Neuron (in vitro differentiated cells): Measurements from ENCODE around the gene SYNM.
"Not testable (repeated sequence)": the region's sequence is repeated elsewhere in the genome, so short reads cannot be mapped to it uniquely, and the experiment has no call there.

Experiments
- H2AFZ ChIP-seq: one replicate; pipeline ENCODE4 v1.6.1; 2013; ENCODE audit warnings: low read depth, mild to moderate bottlenecking, inconsistent platforms, low read length, moderate library complexity
- H3K27me3 ChIP-seq: one replicate; pipeline ENCODE4 v1.6.1; 2013; ENCODE audit warnings: low read length; ENCODE audit not compliant: insufficient read depth
- H3K36me3 ChIP-seq: one replicate; pipeline ENCODE4 v1.6.1; 2013; ENCODE audit warnings: low read length; ENCODE audit not compliant: insufficient read depth
- H3K4me1 ChIP-seq: one replicate; pipeline ENCODE4 v1.6.1; 2013; ENCODE audit warnings: low read length; ENCODE audit not compliant: insufficient read depth
- H3K4me3 ChIP-seq: 2 replicates; pipeline ENCODE4 v1.5.1; 2013; ENCODE audit warnings: mild to moderate bottlenecking, low read length, moderate library complexity
- H3K9me3 ChIP-seq: one replicate; pipeline ENCODE4 v1.6.1; 2013; ENCODE audit warnings: low read length

SYNM gene

DNA sequence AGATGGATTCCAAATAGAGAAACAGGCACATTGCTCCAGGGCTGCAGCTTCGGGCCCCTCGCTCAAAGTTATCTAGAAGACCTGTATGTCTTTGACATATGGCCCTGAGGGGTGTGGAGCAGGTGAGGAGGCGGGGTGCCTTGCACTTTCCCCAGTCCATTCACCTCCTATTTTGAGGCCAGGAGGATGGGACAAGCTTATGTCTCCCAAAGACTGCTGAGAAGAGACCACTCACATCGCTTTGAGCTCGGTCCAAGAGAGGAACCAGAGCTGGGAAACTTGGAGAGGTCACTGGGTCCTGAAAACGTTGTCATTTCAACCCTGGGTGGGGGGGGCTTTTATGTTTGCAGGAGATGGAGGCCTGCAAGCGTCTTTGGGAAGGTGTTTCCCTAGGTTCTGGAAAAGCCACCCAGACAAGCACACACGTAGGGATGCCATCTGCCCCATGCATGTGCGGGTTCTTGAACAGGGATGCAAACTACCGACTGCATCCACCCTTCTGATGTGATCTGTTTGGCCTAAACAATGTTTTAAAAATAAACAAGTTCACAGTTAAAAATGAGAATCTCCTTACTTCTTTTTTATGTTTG, 33.7 kb upstream of the SYNM start:
- no peaks in the 10 kb centered on the region for H3K4me1 ChIP-seq
- no peaks in the 10 kb centered on the region for H3K27me3 ChIP-seq
- no peak overlapping the region for H3K4me3 ChIP-seq
- H3K9me3 ChIP-seq = no peaks in the 10 kb centered on the region
- no peak overlapping the region for H2AFZ ChIP-seq
- H3K36me3 ChIP-seq = no peaks in the 10 kb centered on the region

DNA sequence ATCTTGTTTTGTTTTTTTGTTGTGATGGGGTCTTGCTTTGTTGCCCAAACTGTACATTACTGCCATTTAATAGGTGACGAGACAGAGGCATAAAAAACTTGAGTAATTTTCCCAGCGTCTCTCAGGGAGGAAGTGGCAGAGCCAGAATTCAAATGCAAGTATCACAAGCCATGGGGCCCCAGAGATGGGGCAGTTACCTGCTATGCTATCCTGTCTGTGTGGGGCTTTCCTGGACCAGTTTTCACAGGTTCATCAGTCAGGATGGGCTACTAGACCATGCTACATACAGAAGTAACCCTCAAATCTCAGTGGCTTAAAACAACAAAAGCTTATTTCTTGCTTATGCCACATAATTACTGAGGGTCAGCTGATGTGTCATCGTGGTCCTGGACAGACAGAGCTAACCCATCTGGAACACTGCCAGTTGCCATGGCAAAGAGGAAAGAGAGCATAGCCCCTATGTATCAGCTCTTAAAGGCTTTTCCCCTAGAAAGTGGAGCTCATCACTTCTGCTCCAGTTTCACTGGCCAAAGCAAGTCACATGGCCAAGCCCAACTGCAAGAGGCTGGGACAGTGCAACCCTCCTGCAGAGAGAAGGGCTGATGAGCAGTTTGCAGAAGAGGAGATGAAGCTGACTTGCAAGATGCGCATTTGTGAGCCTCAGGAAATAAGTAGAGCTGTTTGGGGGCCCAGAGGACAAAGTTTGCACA, 31.7 kb upstream of the SYNM start:
- Histone ChIP-seq H2AFZ (no peak overlapping the region), H3K27me3 (no peaks in the 10 kb centered on the region), H3K9me3 (no peaks in the 10 kb centered on the region), H3K36me3 (no peaks in the 10 kb centered on the region), H3K4me3 (no peak overlapping the region), H3K4me1 (no peaks in the 10 kb centered on the region)

DNA sequence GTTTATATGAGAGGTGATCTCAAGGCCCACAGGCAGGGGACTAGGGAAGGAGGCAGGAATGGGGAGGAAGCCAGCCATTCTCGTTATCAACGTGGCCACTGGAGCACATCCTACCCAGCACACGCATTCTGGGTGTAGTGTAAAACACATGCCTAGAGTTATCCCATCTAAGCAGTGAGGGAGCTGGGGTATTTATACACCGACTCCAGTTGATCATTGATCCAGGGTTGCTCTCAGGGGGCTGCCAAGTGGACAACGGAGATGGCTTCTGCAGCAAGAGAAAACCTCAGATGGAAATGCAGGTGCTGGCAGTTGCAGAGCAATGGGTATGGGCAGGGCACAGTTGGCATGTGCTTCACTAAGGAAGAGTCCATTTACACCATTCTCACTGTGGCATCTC, 30.4 kb upstream of the SYNM start:
- Histone ChIP-seq H3K9me3 (no peaks in the 10 kb centered on the region), H3K4me3 (no peak overlapping the region), H3K36me3 (no peaks in the 10 kb centered on the region), H3K4me1 (no peaks in the 10 kb centered on the region), H3K27me3 (no peaks in the 10 kb centered on the region), H2AFZ (no peak overlapping the region)

DNA sequence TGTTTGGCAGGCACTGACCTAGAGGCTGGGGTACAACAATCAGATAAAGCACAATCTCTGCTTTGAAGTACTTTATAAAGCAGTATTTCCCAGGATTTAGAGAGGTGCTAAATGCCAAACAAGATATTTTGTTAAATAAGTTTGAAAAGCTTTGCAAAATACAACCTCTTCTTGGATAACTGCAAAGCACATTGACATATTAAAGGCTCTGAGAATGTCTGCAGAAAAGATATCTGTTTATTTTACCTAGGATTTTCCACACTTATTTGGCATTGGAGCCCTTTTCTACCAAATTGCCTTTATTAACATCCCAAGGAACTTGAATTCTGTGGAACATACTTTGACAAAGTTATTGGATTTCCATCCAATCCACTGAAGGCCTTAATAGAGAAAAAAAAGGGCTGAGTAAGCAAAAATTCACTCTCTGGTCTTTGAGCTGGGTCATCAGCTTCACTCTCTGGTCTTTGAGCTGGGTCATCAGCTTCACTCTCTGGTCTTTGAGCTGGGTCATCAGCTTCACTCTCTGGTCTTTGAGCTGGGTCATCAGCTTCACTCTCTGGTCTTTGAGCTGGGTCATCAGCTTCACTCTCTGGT, 29.7 kb upstream of the SYNM start:
- H2AFZ ChIP-seq, H3K36me3 ChIP-seq, H3K4me1 ChIP-seq, H3K27me3 ChIP-seq, H3K9me3 ChIP-seq, H3K4me3 ChIP-seq: not testable (repeated sequence)

DNA sequence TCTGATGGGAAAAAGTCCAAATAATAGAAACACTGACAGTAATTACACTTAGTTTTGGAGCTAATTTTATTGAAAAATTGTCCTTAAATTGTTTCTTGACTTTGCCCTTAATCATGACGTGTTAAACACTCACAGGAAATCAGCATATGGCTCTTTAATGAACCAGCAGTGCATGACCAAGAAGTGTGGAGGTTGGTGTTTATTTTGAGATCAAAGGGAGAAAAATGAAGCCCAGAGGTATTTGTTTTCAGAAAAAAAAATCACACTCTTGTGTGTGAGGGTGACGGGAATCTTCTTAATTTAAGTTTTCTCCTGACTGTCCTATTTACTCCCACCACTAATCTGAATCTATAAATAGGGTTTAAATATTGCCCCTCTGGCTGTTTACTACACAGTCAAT, 28.8 kb upstream of the SYNM start:
- Histone ChIP-seq H3K9me3 (no peaks in the 10 kb centered on the region), H3K4me3 (no peak overlapping the region), H3K36me3 (no peaks in the 10 kb centered on the region), H3K4me1 (no peaks in the 10 kb centered on the region), H3K27me3 (no peaks in the 10 kb centered on the region), H2AFZ (peak overlapping the region; percentile 39)

DNA sequence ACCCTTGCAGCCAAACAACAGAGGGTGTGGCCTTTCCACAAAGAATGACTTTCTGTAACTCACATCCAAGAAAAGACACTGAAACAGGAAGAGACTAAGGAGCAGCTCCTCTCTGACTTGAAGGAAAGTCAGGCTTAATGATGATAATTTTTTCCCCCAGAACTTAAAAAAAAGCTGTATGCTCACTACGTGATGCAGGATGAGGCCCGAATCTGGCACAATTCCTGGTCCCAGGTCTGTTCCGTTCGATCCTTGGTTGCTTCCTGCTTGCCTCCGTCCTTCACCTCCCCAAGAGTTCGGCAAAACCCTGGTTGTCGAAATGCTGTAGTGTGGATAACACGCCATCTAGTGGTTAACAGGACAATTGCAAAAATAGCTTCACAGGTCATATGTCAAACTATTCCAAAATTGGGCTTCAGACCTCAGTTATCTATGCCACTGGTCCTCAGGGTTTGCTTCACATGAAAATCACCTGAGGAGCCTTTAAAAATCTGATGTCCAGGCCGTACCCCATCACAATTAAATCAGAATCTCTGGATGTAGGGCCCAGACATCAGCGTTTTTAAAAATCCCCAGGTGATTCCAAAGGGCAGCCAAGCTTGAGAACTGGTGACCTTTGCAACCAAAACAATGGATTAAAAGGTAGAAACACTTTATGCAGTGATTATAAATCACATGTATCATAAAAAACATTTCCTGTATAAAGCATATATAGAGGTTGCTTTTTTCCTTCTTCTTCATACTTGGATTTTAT, 28.1 kb upstream of the SYNM start:
- no peaks in the 10 kb centered on the region for H3K4me1 ChIP-seq
- H3K4me3 ChIP-seq = peak overlapping the region; percentile 38
- H3K36me3 ChIP-seq = no peaks in the 10 kb centered on the region
- H2AFZ ChIP-seq = peak overlapping the region; percentile 39
- H3K27me3 ChIP-seq = no peaks in the 10 kb centered on the region
- no peaks in the 10 kb centered on the region for H3K9me3 ChIP-seq

DNA sequence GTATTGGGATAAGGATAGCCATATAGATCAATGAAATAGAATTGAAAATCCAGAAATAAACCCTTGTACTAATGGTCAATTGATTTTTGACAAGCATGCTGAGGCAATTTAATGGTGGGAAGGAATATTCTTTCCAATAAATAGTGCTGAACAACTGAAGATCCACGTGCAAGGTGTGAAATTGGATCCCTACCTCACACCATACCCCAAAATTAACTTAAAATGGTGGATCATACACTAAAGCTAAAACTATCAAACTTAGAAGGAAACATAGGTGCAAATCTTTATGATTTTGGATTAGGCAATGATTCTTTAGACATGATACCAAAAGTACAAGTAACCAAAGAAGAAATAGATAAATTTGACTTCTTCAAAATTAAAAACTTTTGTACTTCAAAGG, 22.1 kb upstream of the SYNM start:
- Histone ChIP-seq H3K9me3 (no peaks in the 10 kb centered on the region), H2AFZ (no peak overlapping the region), H3K4me3 (no peak overlapping the region), H3K27me3 (no peaks in the 10 kb centered on the region), H3K36me3 (no peaks in the 10 kb centered on the region), H3K4me1 (no peaks in the 10 kb centered on the region)

DNA sequence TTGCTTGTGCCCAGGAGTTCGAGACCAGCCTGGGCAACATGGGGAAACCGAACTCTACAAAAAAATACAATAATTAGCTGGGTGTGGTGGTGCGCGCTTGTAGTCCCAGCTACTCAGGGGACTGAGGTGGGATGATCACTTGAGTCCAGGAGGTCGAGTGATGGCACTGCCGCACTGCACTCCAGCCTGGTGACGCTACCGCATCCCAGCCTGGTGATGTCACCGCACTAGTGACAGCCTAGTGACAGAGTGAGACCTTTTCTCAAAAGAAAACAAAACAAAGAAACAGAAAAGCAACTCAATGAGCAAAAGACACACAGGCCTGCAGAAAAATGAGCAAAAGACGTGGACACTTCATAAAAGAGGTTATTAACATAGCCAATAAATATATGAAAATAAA, 19.9 kb upstream of the SYNM start:
- Histone ChIP-seq H3K9me3 (no peaks in the 10 kb centered on the region), H3K4me1 (no peaks in the 10 kb centered on the region), H3K36me3 (no peaks in the 10 kb centered on the region), H3K27me3 (no peaks in the 10 kb centered on the region), H2AFZ (no peak overlapping the region), H3K4me3 (no peak overlapping the region)

DNA sequence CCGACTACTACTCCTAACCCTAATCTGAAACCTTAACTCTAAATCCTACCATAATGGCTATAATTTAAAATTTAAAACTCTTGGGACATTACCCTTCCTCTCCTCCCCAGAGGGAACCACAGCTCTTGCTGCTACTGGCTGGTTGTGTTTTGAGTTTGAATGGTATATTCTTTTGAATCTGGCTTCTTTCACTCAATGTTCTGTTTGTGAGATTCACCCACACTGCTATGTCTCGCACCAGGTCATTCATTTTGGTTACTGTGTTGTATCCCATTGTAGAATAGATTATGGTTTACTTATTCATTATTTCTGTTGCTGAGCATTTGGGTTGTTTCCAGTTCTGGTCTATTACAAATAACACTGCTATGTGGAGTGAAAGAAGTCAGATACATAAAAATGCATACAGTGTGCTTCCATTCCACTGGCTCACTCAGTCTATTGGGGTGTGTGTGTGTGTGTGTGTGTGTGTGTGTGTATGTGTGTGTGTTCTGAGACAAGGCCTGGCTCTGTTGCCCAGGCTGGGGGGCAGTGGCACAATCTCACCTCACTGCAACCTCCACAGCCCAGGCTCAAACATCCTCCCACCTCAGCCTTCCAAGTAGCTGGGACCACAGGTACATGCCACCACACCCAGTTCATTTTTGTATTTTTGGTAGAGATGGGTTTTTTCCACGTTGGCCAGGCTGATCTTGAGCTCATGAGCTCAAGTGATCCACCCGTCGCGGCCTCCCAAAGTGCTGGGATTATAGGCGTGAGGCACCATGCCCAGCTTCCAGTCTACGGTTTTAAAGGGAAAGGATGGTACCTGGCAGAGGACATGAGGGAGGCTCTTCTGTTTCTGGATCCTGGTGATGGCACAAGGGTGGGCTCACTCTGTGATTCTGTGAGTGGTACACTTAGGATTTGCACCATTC, 19.2 kb upstream of the SYNM start:
- H3K4me3 ChIP-seq = no peak overlapping the region
- no peaks in the 10 kb centered on the region for H3K27me3 ChIP-seq
- H3K4me1 ChIP-seq = no peaks in the 10 kb centered on the region
- H3K36me3 ChIP-seq = no peaks in the 10 kb centered on the region
- no peaks in the 10 kb centered on the region for H3K9me3 ChIP-seq
- no peak overlapping the region for H2AFZ ChIP-seq

DNA sequence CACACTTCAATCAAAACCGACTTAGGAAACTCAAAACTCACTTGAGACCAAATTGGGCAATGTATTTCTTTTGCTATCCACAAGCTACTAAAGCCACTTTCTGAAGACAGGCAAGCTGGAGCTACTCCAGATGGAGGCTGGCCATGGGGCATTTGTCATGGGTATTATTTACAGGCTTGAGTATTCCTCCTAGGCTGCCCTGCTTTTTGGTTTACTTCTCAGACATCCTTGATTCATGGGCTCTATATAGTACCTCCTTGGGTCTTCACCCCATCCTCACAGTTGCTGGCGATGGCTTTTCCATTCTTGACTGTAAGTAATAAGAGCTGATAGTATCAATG, 18.6 kb upstream of the SYNM start:
- H3K36me3 ChIP-seq = no peaks in the 10 kb centered on the region
- H3K27me3 ChIP-seq = no peaks in the 10 kb centered on the region
- no peaks in the 10 kb centered on the region for H3K9me3 ChIP-seq
- H3K4me1 ChIP-seq = no peaks in the 10 kb centered on the region
- no peak overlapping the region for H2AFZ ChIP-seq
- no peak overlapping the region for H3K4me3 ChIP-seq

DNA sequence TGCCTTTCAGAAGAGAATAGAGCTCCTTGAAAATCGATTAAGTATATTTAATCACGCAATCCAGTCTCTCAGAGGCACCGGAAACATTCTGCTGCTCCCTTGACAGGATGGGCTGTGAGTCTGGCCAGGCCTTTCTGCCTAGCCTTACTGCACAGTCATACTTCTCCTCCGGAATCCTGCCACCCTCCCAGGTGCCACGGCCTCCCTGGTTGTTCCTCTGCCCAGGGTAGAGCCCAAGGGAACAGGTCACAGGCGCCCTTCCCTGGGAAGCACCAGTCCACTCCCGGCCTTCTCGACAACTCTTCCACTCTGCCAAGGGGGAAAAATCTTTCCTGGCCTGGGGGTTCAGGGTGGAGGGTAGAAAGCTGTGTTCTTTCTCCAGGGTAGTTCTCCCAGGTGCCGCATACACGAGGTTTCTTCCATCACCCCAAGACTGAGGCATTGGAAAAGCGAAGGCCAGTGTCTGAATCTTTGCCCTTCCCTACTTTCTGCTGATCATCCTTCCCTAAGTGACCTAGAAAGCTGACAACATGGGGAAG, 17.4 kb upstream of the SYNM start:
- no peaks in the 10 kb centered on the region for H3K9me3 ChIP-seq
- no peaks in the 10 kb centered on the region for H3K4me1 ChIP-seq
- no peak overlapping the region for H2AFZ ChIP-seq
- no peaks in the 10 kb centered on the region for H3K36me3 ChIP-seq
- no peaks in the 10 kb centered on the region for H3K27me3 ChIP-seq
- H3K4me3 ChIP-seq = no peak overlapping the region

DNA sequence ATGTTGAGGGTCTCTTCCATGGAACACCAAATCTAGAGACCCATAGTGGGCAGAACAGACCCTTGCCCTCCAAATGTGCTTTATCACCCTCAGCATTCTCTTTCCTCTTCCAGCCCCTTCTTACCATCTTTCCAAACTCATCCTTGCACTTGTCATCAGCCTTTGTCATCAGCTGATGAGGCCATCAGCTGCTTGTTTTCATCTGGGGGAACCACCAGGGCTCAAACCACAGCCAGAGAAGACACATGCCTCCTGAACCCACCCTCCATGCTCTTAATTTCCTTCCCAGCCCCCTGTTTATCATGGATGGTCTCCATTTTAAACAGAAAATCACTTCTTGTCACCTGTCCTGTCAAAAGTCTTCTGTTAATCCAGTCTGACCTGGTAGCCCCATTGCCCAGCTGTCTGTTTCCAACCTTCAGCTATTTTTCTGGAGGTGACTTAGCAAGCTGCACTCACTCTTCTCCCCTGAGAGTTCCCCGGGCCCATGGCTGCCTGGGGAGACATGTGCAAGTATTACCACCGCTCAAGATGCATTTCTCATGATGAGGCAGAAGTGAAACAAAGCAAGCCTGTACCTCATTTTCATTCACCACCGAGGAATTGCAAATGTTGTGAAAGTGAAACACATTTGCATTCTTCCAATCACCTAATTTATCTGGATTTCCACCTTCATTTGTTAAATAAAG, 14.7 kb upstream of the SYNM start:
- Histone ChIP-seq H3K4me1 (no peaks in the 10 kb centered on the region), H3K9me3 (no peaks in the 10 kb centered on the region), H3K27me3 (no peaks in the 10 kb centered on the region), H3K36me3 (no peaks in the 10 kb centered on the region), H2AFZ (no peak overlapping the region), H3K4me3 (no peak overlapping the region)
